Spleen (tissue), 7 donors: ENCODE results near the gene GPR137.

ENCODE experiments used
- POLR2A ChIP-seq, 3 donors: fragments of 450-650 bp; IDR thresholded peaks; one replicate each; pipeline ENCODE4 v1.5.1; 2017; ENCODE audit warnings: antibody characterized with exemption in 3 of 3, mild to moderate bottlenecking in 1 of 3
- POLR2AphosphoS5 ChIP-seq, 3 donors: sonication (generic); formaldehyde crosslinking; IDR thresholded peaks; one replicate each; pipeline ENCODE4 v1.5.1; 2017; ENCODE audit warnings: antibody characterized with exemption in 3 of 3
- TF ChIP-seq, protein P1 (sequence below), 11 experiments: fragments of 200-600 bp in 7 of 11; fragments of 450-650 bp in 4 of 11; sonication (generic) in 4 of 11; IDR thresholded peaks in 8 of 11; conservative IDR thresholded peaks in 3 of 11; 1 replicate in 7 of 11; 2 replicates in 4 of 11; pipeline versions ENCODE4 v1.4.0 to v1.8.0; 2016 to 2021; ENCODE audit warnings: antibody characterized with exemption in 11 of 11, inconsistent platforms in 4 of 11, mild to moderate bottlenecking in 1 of 11
- donor health status: DM: no; HTN: no; CAD: no; lungs with moderate emphysema.
- donor health status: DM: no; HTN: no; CAD: no.
- donor health status: DM: no; HTN: no; CAD: no.

DNA sequence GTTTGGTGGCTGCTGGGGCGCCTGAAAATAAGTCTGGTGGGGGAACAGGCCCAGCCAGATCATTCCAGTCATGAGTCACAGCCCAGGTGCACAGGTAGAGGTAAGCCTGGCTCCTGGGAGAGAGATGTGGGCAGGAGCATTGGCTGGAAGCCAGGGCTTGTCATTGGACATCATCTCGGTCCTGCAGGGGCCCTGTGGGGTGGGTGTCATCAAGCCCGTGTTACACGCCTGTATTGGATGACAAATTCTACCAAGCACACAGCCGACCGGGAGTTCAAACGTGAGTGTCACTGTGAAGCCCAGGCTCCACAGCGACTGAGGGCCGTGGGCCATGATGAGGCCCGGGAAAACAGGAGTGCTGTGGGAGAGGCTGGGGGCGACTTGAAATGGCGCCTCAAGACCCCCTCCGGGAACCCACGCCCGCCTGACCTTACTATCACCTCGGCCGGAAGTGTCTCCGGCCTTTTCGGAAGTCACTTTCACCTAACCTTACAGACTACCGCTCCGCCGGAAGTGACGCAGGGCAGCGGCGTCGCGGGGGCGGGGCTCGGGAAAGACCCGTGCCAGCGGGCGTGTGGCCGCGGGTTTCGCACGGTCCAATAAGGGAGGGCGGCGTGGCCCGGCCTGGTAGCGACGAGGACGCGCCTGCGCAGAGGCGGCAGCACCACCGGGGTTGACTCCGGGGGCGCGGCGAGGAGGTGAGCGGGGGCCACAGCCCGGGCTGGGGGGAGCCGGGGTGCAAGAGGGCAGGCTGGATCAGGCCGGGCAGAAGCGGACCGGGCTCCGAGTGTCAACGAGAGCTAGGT is 45.0 kb upstream of the GPR137 start, which contains the start of gene FKBP2:
- peak in 2 of 3 donors; percentile 26 to 39 for TF ChIP-seq POLR2A (IDR thresholded peaks at IDR 0.05)
- TF ChIP-seq, protein P1, sequence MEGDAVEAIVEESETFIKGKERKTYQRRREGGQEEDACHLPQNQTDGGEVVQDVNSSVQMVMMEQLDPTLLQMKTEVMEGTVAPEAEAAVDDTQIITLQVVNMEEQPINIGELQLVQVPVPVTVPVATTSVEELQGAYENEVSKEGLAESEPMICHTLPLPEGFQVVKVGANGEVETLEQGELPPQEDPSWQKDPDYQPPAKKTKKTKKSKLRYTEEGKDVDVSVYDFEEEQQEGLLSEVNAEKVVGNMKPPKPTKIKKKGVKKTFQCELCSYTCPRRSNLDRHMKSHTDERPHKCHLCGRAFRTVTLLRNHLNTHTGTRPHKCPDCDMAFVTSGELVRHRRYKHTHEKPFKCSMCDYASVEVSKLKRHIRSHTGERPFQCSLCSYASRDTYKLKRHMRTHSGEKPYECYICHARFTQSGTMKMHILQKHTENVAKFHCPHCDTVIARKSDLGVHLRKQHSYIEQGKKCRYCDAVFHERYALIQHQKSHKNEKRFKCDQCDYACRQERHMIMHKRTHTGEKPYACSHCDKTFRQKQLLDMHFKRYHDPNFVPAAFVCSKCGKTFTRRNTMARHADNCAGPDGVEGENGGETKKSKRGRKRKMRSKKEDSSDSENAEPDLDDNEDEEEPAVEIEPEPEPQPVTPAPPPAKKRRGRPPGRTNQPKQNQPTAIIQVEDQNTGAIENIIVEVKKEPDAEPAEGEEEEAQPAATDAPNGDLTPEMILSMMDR (IDR thresholded peaks at IDR 0.05 in 8 of 11, conservative IDR thresholded peaks at IDR 0.05 in 3 of 11): no peak
- peak; percentile 97 to 99 (median 99) for TF ChIP-seq POLR2AphosphoS5 (IDR thresholded peaks at IDR 0.05)
